HepG2 (cell line): ENCODE data around the gene BMP6.

Experiments
- FLYWCH1 ChIP-seq: sonication (generic); formaldehyde crosslinking; IDR thresholded peaks from 2 replicates; pipeline ENCODE4 v1.8.1; 2023; ENCODE audit warnings: mild to moderate bottlenecking, missing genetic modification reagents
- MXI1 ChIP-seq: IDR thresholded peaks from 3 replicates; pipeline ENCODE4 v1.6.1; 2012; ENCODE audit warnings: low read depth, low read length, inconsistent platforms, borderline replicate concordance
- POLR2G ChIP-seq: fragments of 200-400 bp; formaldehyde crosslinking; IDR thresholded peaks from 2 replicates; pipeline ENCODE4 v1.6.1; 2018; ENCODE audit warnings: mild to moderate bottlenecking, low read depth, low read length, moderate library complexity
- TF ChIP-seq, protein P1 (sequence below): sonication (generic); formaldehyde crosslinking; IDR thresholded peaks from 2 replicates; pipeline ENCODE4 v1.4.0; 2020; ENCODE audit warnings: missing genetic modification reagents
- TF ChIP-seq, protein P2 (sequence below): sonication (generic); formaldehyde crosslinking; IDR thresholded peaks from 2 replicates; pipeline ENCODE4 v1.9.0; 2021; ENCODE audit warnings: missing genetic modification reagents, borderline replicate concordance
- TF ChIP-seq, protein P3 (sequence below): IDR thresholded peaks from 2 replicates; pipeline ENCODE4 v1.6.1; 2012; ENCODE audit warnings: inconsistent platforms

DNA sequence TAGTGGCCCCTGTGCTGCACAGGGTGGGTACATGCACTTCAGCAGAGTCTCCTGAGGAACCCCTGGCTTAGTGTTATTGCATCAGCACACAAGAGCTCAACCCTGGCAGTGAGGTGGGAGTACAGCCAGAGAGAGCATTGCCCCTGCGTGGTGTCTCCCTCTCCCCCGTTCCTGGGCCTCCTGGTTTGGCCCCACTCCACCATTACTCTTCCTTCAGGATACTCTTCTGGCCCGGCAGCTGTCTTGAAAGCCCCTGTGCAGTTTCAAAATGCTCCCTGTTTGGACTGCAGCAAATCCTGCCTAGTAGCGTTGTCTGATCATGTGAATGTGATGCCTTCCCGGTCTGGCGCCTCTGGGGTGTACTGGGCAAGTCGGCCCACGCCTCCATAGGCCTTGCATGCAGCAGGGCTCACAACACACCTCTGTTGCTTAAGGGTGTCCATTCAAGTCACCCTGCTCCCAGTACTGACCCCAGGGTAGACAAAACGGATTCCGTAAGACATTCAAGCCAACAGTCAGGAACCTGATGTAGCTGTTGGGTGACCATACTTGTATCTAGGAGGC is 152.6 kb downstream of the BMP6 start:
- TF ChIP-seq FLYWCH1 (CRISPR knock-in tag), result no peak
- TF ChIP-seq, protein P1, sequence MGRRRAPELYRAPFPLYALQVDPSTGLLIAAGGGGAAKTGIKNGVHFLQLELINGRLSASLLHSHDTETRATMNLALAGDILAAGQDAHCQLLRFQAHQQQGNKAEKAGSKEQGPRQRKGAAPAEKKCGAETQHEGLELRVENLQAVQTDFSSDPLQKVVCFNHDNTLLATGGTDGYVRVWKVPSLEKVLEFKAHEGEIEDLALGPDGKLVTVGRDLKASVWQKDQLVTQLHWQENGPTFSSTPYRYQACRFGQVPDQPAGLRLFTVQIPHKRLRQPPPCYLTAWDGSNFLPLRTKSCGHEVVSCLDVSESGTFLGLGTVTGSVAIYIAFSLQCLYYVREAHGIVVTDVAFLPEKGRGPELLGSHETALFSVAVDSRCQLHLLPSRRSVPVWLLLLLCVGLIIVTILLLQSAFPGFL (CRISPR knock-in tag), result no peak
- TF ChIP-seq, protein P2, sequence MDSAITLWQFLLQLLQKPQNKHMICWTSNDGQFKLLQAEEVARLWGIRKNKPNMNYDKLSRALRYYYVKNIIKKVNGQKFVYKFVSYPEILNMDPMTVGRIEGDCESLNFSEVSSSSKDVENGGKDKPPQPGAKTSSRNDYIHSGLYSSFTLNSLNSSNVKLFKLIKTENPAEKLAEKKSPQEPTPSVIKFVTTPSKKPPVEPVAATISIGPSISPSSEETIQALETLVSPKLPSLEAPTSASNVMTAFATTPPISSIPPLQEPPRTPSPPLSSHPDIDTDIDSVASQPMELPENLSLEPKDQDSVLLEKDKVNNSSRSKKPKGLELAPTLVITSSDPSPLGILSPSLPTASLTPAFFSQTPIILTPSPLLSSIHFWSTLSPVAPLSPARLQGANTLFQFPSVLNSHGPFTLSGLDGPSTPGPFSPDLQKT, result no peak
- TF ChIP-seq, protein P3, sequence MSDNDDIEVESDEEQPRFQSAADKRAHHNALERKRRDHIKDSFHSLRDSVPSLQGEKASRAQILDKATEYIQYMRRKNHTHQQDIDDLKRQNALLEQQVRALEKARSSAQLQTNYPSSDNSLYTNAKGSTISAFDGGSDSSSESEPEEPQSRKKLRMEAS, result no peak
- no peak for TF ChIP-seq MXI1
- TF ChIP-seq POLR2G, result no peak
